Left hindlimb (tissue), 1 donor: Measurements from ENCODE around the gene SUMO3.

Source experiments
- DNase-seq: peaks from one replicate; pipeline ENCODE4 v3.0.0-alpha.2; 2018

The SUMO3 gene

GRCh38 chr21:44801468-44802395 lies 16.1 kb downstream of the SUMO3 start, which contains the start of gene UBE2G2:
Gene UBE2G2 (minus strand): TSS chr21:44801820. CDS start chr21:44801748, 72 bp downstream.
- DNase-seq: peak; percentile 91

DNA sequence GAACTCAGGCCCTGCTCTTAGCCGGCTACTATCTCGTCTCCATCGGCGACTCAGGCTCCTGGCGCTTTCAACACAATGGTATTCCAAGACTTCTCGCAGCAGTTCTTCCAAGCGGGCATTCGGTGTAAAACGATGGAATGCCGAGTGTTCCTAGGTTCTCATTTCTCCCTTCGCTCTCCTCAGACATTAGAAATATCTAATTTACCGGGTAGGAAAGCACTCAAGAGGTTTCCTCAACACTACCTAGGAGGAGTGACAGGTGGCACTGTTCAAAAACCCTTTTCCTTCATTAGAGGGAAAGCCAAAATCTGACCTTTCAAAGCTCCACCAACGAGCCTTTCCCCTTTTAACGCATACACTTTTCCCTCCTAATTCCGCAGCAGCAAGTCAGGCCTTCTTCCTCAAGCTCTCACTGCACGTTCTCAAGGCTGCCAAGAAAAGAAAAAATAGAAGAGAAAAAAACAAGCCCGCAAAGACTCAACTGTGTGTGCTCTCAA lies 16.8 kb downstream of the SUMO3 start:
- DNase-seq: no peak

DNA sequence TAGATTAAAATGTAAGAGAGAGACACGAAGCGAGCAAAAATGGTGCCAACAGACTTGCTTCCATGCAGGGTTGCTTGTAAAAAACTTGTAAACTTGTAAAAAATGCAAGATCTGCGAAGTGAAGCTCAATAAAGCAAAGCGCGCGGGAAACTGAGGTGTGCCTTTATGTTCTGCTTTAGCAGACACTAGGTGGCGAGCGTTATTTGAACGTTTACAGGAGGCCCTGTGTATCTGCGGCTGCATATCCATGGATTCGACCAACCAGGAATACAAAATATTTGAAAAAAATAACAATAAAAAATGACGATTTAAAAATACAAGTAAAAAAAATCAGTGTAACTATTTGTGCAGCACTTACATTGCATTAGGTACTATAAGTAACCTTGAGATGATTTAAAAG lies 17.8 kb downstream of the SUMO3 start:
- no peak for DNase-seq

- DNase-seq: no peak
Measured at GRCh38 chr21:44799646-44800045, 18.2 kb downstream of the SUMO3 start.

- no peak for DNase-seq
Measured at GRCh38 chr21:44797775-44798174, 20.1 kb downstream of the SUMO3 start.

GRCh38 chr21:44795342-44795741 lies 22.5 kb downstream of the SUMO3 start:
- no peak for DNase-seq

DNA sequence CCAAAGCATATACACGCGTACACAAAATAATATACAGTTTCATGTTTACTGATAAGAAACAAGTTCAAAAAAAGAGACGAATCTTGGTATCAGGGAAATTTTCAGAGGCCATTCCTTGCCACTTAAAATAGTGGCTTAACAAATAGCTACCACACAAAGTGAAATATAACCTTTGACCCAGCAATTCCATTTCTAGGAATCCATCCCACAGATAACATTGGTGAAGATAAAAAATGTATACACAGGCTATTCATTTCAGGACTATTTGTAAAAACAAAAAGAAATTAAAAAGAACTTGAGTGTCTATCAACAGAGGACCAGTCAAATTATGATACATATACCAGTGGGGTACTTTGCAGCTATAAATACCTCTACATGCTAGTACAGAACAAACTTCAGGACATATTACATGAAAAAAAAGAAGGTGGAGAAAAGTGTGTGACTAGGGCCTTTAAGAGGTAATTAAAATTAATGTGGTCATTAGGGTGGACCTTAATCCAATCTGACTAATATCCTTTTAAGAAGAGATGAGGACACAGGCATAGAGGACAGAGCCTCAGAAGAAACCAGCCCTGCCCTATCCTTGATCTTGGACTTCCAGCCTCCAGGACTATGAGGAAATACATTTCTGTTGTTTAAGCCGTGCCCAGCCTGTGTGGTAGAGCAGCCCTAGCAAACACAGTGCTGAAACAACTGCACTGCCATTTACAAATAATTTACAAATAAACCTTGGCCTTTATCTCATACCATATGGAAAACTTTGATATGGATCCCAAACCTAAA lies 24.1 kb downstream of the SUMO3 start:
- DNase-seq: no peak

DNA sequence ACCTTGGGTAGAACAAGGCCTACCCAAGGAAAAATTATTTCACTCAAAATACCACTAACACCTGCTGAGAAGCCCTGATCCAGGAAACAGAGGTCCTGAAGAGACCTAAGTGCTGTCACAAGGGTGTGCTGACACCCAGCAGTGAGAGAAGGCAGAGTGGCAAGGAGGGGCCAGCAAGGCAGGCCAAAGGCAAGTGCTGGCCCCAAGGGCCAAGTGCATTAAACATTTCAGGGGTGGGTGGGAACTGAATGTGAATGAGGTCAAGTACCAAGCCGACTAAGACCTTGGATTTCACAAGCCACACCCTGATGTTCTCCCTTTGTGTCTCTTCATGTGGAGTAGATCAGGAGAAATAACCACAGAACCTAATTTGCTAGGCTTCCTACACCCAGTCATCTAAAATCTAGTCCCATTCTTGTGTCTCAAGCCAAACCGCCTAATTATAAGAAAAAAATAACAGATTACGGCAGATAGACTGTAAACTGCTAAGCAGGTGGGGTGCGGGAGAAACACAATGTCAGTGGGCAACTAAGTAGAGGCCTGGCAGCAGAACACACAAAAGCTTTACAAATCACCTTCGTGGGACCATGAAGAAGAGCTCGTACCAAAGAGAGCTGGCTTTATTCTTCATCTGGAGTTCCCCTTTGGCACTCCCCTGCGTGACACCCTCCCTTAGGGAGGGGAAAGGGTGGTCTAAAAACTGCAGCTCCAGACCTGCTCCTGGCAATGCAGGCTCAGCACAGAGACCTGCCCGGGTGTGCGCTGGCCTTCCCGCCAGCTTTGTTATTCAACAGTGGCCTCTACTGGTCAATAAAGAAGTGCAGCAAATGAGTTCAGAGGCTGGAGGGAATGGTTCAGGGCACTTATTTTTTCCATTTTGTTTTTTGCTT lies 24.9 kb downstream of the SUMO3 start:
- DNase-seq: peak; percentile 51

- DNase-seq: no peak
Measured at GRCh38 chr21:44791993-44792392, 25.9 kb downstream of the SUMO3 start.

GRCh38 chr21:44791246-44791645 lies 26.6 kb downstream of the SUMO3 start:
- DNase-seq: no peak

GRCh38 chr21:44790368-44790767 lies 27.5 kb downstream of the SUMO3 start:
- no peak for DNase-seq

GRCh38 chr21:44789880-44790279 lies 28.0 kb downstream of the SUMO3 start:
- DNase-seq: no peak

- no peak for DNase-seq
Measured at GRCh38 chr21:44785620-44786335, 32.1 kb downstream of the SUMO3 start.

GRCh38 chr21:44784810-44785209 lies 33.1 kb downstream of the SUMO3 start:
- DNase-seq: no peak

GRCh38 chr21:44783020-44783696 lies 34.7 kb downstream of the SUMO3 start:
- DNase-seq: no peak

DNA sequence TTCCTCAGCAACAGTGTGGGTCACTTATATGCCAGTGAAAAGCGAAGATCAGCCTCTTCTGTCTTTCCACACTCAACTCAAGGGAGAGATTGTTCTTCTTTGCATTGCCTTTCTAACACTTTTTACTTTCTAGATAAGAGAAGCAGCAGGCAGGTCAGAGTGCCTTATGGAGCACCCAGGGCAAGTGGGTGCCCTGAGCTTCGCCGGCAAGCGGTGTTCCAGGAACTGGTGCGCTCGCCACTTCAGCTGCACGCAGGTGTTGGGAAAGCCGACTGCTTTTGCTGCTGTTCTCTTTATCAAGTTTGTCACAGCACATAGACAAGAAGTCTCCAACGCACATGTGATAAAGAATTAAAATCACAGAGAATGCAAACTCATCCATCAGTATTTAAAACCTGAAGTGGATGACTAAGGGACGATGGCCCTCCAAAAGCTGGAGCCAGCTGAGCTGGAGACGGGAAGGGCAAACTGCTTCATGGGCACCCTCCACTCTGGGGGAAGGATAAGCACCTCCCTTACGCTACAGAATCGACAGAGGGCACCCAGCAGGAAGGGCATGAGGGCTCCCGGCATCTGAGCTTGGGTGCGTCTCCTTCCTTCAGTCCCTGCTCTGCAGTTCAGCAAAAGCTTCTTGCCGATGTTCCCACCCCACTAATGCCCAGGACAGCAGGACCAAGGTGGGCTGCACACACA lies 36.9 kb downstream of the SUMO3 start:
- DNase-seq: no peak

DNA sequence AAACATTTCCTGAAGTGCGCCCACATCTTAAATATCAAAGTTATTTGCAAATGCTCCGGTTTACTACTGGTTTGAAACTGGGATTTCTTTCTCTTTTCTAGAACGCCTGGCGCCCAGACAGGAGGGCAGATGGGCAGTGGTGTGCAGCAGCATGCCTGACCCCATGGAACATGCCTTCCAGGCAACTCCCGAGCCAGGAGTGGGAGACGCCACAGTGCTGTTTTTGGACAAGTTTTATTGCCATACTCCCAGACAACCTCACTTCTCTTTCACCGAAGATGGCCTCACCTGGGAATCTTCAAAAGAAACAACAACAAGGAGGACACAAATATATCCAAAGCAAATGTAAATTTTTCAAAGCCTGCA lies 37.7 kb downstream of the SUMO3 start:
- no peak for DNase-seq

GRCh38 chr21:44779417-44780136 lies 38.3 kb downstream of the SUMO3 start:
- no peak for DNase-seq

- no peak for DNase-seq
Measured at GRCh38 chr21:44778983-44779382, 38.9 kb downstream of the SUMO3 start.

GRCh38 chr21:44778499-44778911 lies 39.4 kb downstream of the SUMO3 start:
- no peak for DNase-seq
